HG03520 (cell line): ENCODE data around the gene KAZN.

Experiments
- ATAC-seq: cut with Tn5 transposase; IDR thresholded peaks from one replicate; pipeline ENCODE4 v1.9.1; 2021; ENCODE audit warnings: mild to moderate bottlenecking, moderate library complexity; ENCODE audit not compliant: unreplicated experiment

The KAZN gene

GRCh38 chr1:14612256-14612655, 13.8 kb downstream of the KAZN start:
- no peak for ATAC-seq

GRCh38 chr1:14613926-14614325, 15.4 kb downstream of the KAZN start:
- ATAC-seq, result no peak

- ATAC-seq, result no peak
Observed at GRCh38 chr1:14614341-14614740, 15.9 kb downstream of the KAZN start.

- no peak for ATAC-seq
Observed at GRCh38 chr1:14615549-14616218, 17.2 kb downstream of the KAZN start.

- no peak for ATAC-seq
Observed at GRCh38 chr1:14616632-14617396, 18.3 kb downstream of the KAZN start.

- ATAC-seq, result no peak
Observed at GRCh38 chr1:14617791-14618190, 19.3 kb downstream of the KAZN start.

- no peak for ATAC-seq
Observed at GRCh38 chr1:14620941-14621340, 22.5 kb downstream of the KAZN start.

- ATAC-seq, result no peak
Observed at GRCh38 chr1:14623090-14623489, 24.6 kb downstream of the KAZN start.

- no peak for ATAC-seq
Observed at GRCh38 chr1:14624941-14625340, 26.5 kb downstream of the KAZN start.

- ATAC-seq, result no peak
Observed at GRCh38 chr1:14625572-14625971, 27.1 kb downstream of the KAZN start.

- no peak for ATAC-seq
Observed at GRCh38 chr1:14625996-14626395, 27.5 kb downstream of the KAZN start.

GRCh38 chr1:14626869-14627607, 28.6 kb downstream of the KAZN start:
- no peak for ATAC-seq

- no peak for ATAC-seq
Observed at GRCh38 chr1:14627608-14628489, 29.4 kb downstream of the KAZN start.

- no peak for ATAC-seq
Observed at GRCh38 chr1:14629363-14630014, 31.0 kb downstream of the KAZN start.

GRCh38 chr1:14630986-14631385, 32.5 kb downstream of the KAZN start:
- ATAC-seq, result no peak

- ATAC-seq, result no peak
Observed at GRCh38 chr1:14631421-14631820, 32.9 kb downstream of the KAZN start.

GRCh38 chr1:14634486-14634885, 36.0 kb downstream of the KAZN start:
- ATAC-seq, result no peak

- ATAC-seq, result no peak
Observed at GRCh38 chr1:14635421-14635820, 36.9 kb downstream of the KAZN start.

GRCh38 chr1:14636897-14637632, 38.6 kb downstream of the KAZN start:
- no peak for ATAC-seq
